HepG2 (cell line): ENCODE measurements around the gene HRC. TPM values are rescaled to one million over a fixed set of nuclear protein-coding genes. Genes with fewer than 3 reads are reported as not detected.
A peak's percentile ranks its signal among the peaks of the same experiment; 100 is the strongest.

ENCODE experiments used
- ARNTL ChIP-seq: sonication (generic); formaldehyde crosslinking; IDR thresholded peaks from 2 replicates; pipeline ENCODE4 v1.4.0; 2020; ENCODE audit warnings: mild to moderate bottlenecking, missing genetic modification reagents
- ATF7-NPFF ChIP-seq: sonication (generic); formaldehyde crosslinking; IDR thresholded peaks from 2 replicates; pipeline ENCODE4 v1.8.1; 2023; ENCODE audit warnings: mild to moderate bottlenecking, low read depth, missing genetic modification reagents, moderate library complexity
- GABPA ChIP-seq, 2 experiments: IDR thresholded peaks; 2 replicates each; pipeline ENCODE4 v1.6.1; 2011 to 2016; ENCODE audit warnings: low read depth in 2 of 2, low read length in 1 of 2, missing biosample characterization in 1 of 2, missing genetic modification characterization in 1 of 2
- GPN1 ChIP-seq: sonication (generic); formaldehyde crosslinking; IDR thresholded peaks from 2 replicates; pipeline ENCODE4 v1.5.1; 2020; ENCODE audit warnings: missing genetic modification reagents, borderline replicate concordance
- LBX2 ChIP-seq: sonication (generic); formaldehyde crosslinking; IDR thresholded peaks from 2 replicates; pipeline ENCODE4 v1.5.0; 2020; ENCODE audit warnings: missing genetic modification reagents, mild to moderate bottlenecking, borderline replicate concordance
- MLXIP ChIP-seq: sonication (generic); formaldehyde crosslinking; IDR thresholded peaks from 2 replicates; pipeline ENCODE4 v1.9.0; 2021; ENCODE audit warnings: missing genetic modification reagents, borderline replicate concordance
- PBX2 ChIP-seq: IDR thresholded peaks from 2 replicates; pipeline ENCODE4 v1.6.1; 2016; ENCODE audit warnings: control low read depth
- POGZ ChIP-seq: sonication (generic); formaldehyde crosslinking; IDR thresholded peaks from 2 replicates; pipeline ENCODE4 v1.4.0; 2020; ENCODE audit warnings: mild to moderate bottlenecking, missing genetic modification reagents
- PPARG ChIP-seq: conservative IDR thresholded peaks from 2 replicates; pipeline ENCODE4 v1.6.1; 2016; ENCODE audit warnings: missing biosample characterization, missing genetic modification reagents
- SALL2 ChIP-seq: sonication (generic); formaldehyde crosslinking; IDR thresholded peaks from 2 replicates; pipeline ENCODE4 v1.8.1; 2023; ENCODE audit warnings: mild to moderate bottlenecking, missing genetic modification reagents, inconsistent platforms
- SKIL ChIP-seq: sonication (generic); formaldehyde crosslinking; IDR thresholded peaks from 2 replicates; pipeline ENCODE4 v1.8.0; 2022; ENCODE audit warnings: missing genetic modification reagents, mild to moderate bottlenecking, moderate library complexity, borderline replicate concordance
- XRCC5 ChIP-seq: fragments of 200-400 bp; formaldehyde crosslinking; optimal IDR thresholded peaks from 2 replicates; pipeline ENCODE3; 2017; ENCODE audit warnings: mild to moderate bottlenecking, low read length
- ZMYM4 ChIP-seq: sonication (generic); formaldehyde crosslinking; IDR thresholded peaks from 2 replicates; pipeline ENCODE4 v1.8.1; 2023; ENCODE audit warnings: mild to moderate bottlenecking, missing genetic modification reagents
- ZNF331 ChIP-seq: sonication (generic); formaldehyde crosslinking; IDR thresholded peaks from 2 replicates; pipeline ENCODE4 v1.4.0; 2020; ENCODE audit warnings: missing genetic modification reagents
- ZNF446 ChIP-seq: sonication (generic); formaldehyde crosslinking; IDR thresholded peaks from 2 replicates; pipeline ENCODE4 v1.5.0; 2020; ENCODE audit warnings: mild to moderate bottlenecking, missing genetic modification reagents
- ZNF580 ChIP-seq: IDR thresholded peaks from 2 replicates; pipeline ENCODE4 v1.6.1; 2016; ENCODE audit warnings: low read depth, borderline replicate concordance
- ZNF772 ChIP-seq: sonication (generic); formaldehyde crosslinking; IDR thresholded peaks from 2 replicates; pipeline ENCODE4 v1.5.0; 2020; ENCODE audit warnings: mild to moderate bottlenecking, missing genetic modification reagents
- ZNF776 ChIP-seq: sonication (generic); formaldehyde crosslinking; IDR thresholded peaks from 2 replicates; pipeline ENCODE4 v1.4.0; 2020; ENCODE audit warnings: mild to moderate bottlenecking, missing genetic modification reagents
- polyA plus RNA-seq, 8 experiments: library from polyadenylated mRNA; depleted of rRNA in 3 of 8; stranded (reverse) in 7 of 8; unstranded in 1 of 8; fragments of >200 nt; fragmentation: Illumina TruSeq in 4 of 8; extraction: Trizol in 4 of 8; gene quantifications; 2 replicates each; pipeline versions ENCODE4 v1.2.1 to v1.2.3, GENCODE V29; 2011 to 2016; ENCODE audit warnings: low read depth in 4 of 8, missing spikeins in 1 of 8, mixed read lengths in 1 of 8; ENCODE audit not compliant: insufficient read depth in 1 of 8
- total RNA-seq, 5 experiments: library from RNA; depleted of rRNA; stranded (reverse); fragments of >200 nt; fragmentation: Illumina TruSeq; extraction: Trizol; gene quantifications; 2 replicates each; pipeline ENCODE4 v1.2.3, GENCODE V29; 2016; ENCODE audit warnings: low read depth in 1 of 5
- TF ChIP-seq, protein P1 (sequence below): sonication (generic); formaldehyde crosslinking; IDR thresholded peaks from 2 replicates; pipeline ENCODE4 v1.9.0; 2021; ENCODE audit warnings: missing genetic modification reagents, mild to moderate bottlenecking, borderline replicate concordance

Gene HRC
- total and polyA plus RNA-seq, 2 of the 13 experiments (the other 11 are each of a cell fraction or from before 2014, with no cell fraction given) = 3.6 to 15.4 TPM

DNA sequence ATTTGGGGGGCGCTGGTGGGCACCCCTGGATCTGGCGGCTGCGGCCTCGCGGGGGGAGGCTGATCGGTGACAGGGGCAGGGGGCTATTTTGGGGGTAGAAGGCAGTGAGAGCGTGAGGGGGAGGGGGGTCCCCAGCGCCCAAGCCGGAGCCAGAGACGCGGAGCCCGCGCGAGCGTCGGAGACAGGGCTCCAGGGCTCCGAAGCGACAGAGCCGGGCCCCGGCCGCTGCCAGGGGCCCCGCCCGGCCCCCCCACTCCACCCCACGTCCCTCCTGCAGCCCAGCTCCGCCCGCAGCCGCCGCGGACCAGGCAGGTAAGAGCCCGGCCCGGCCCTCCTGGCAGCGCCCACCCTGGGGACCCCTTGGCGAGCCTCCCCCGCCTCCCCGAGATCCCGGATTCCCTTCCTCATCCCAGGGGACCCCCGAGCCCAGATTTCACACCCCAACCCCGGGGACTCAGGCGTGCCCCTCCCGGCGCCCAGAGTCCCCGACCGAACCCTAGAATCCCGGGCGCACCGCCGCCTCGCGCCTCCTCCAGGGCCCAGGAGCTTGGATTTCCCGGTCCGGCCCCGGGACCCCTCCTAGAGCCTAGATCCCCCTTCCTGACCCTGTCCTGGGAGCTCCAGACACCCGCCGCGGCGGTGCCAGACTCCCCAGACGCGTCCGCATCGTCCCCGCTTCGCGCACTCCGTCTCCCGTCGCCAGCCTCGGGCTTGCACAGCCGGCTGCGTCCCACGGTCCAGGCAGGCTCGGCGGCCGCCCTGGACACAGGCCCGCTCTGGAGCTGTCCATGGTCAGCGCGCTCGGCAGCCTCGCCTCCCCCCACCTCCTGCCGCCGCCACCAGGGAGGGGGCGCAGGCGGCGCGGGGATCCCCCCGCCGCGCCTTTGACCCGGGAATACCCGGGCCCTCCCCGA, 35.5 kb downstream of the HRC start, which contains the start of gene PPFIA3 (continued):
- TF ChIP-seq MLXIP (CRISPR knock-in tag) (no peak), SKIL (CRISPR knock-in tag) (peak; percentile 26; the same call in 1 of the 2 replicates), ZNF331 (CRISPR knock-in tag) (peak; percentile 83), SALL2 (CRISPR knock-in tag) (no peak; the same call in none of the 2 replicates), XRCC5 (peak; percentile 29), ZNF776 (CRISPR knock-in tag) (peak; percentile 36; the same call in 1 of the 2 replicates), ATF7-NPFF (CRISPR knock-in tag) (peak; percentile 79; the same call in 1 of the 2 replicates), ZNF446 (CRISPR knock-in tag) (0 out of 2 replicates have a peak, but pooled peaks have one; percentile 49), PPARG (CRISPR knock-in tag) (0 out of 2 replicates have a peak, but pooled peaks have one; percentile 52), LBX2 (peak; percentile 89; the same call in 1 of the 2 replicates), ZNF772 (CRISPR knock-in tag) (peak; percentile 92; the same call in 1 of the 2 replicates), ZMYM4 (peak; percentile 32; the same call in 1 of the 2 replicates), ARNTL (CRISPR knock-in tag) (no peak), GABPA (IDR thresholded peaks at IDR 0.05; ENCODE audit: low read depth, low read length) (no peak), GABPA (CRISPR knock-in tag; IDR thresholded peaks at IDR 0.05; ENCODE audit: low read depth) (no peak), PBX2 (CRISPR knock-in tag) (no peak), ZNF580 (CRISPR knock-in tag) (peak; percentile 85; the same call in 1 of the 2 replicates), POGZ (0 out of 2 replicates have a peak, but pooled peaks have one; percentile 23), GPN1 (no peak)
- TF ChIP-seq, protein P1, sequence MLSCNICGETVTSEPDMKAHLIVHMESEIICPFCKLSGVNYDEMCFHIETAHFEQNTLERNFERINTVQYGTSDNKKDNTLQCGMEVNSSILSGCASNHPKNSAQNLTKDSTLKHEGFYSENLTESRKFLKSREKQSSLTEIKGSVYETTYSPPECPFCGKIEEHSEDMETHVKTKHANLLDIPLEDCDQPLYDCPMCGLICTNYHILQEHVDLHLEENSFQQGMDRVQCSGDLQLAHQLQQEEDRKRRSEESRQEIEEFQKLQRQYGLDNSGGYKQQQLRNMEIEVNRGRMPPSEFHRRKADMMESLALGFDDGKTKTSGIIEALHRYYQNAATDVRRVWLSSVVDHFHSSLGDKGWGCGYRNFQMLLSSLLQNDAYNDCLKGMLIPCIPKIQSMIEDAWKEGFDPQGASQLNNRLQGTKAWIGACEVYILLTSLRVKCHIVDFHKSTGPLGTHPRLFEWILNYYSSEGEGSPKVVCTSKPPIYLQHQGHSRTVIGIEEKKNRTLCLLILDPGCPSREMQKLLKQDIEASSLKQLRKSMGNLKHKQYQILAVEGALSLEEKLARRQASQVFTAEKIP (CRISPR knock-in tag) = no peak
